A549 (cell line): Measurements from ENCODE around the gene EFHD1. TPM values are rescaled to one million over a fixed set of nuclear protein-coding genes. Genes with fewer than 3 reads are reported as not detected.
A peak's percentile ranks its signal among the peaks of the same experiment; 100 is the strongest.
"Not testable (repeated sequence)": the region's sequence is repeated elsewhere in the genome, so short reads cannot be mapped to it uniquely, and the experiment has no call there.

Experiments used
- ATAC-seq, 2 experiments: fragments of 200-7000 bp in 1 of 2; fragments of >200 bp in 1 of 2; cut with Nextera tagmentation in 1 of 2; cut with Tn5 transposase in 1 of 2; 3 replicates each; pipeline versions ENCODE4 v1.8.0 to v1.9.1; 2018 to 2020; ENCODE audit warnings: mild to moderate bottlenecking in 1 of 2, moderate library complexity in 1 of 2
- CTCF ChIA-PET: fragments of 300-600 bp; sonication (Branson Sonifier 250); formaldehyde crosslinking; extraction: SDS; loops from one replicate; lab custom pipeline; 2021; ENCODE audit warnings: antibody characterized with exemption, inconsistent platforms; lab: Yijun Ruan, JAX
- POLR2A ChIA-PET: fragments of 350-600 bp; formaldehyde crosslinking; extraction: SDS; loops from one replicate; lab custom pipeline; 2021; ENCODE audit warnings: antibody characterized with exemption, inconsistent platforms; lab: Yijun Ruan, JAX
- DNase-seq, 2 experiments: peaks; one replicate each; pipeline versions ENCODE4 v3.0.0 to v3.0.0-alpha.2; 2011 to 2016; ENCODE audit warnings: low read depth in 1 of 2, low spot score in 1 of 2
- FAIRE-seq: peaks from 2 replicates; lab custom pipeline; 2011; peaks lifted over from hg19 to GRCh38; lab: Jason Lieb, UNC
- H3K27ac ChIP-seq, 2 experiments: fragments of >200 bp; sonication (Bioruptor Twin); formaldehyde crosslinking; 3 replicates each; pipeline ENCODE4 v1.5.1; 2016 to 2017
- H3K4me1 ChIP-seq: fragments of >200 bp; sonication (Bioruptor Twin); formaldehyde crosslinking; 3 replicates; pipeline ENCODE4 v1.6.1; 2016
- H3K4me2 ChIP-seq: fragments of >200 bp; sonication (Bioruptor Twin); formaldehyde crosslinking; 3 replicates; pipeline ENCODE4 v1.6.1; 2016
- H3K4me3 ChIP-seq: fragments of >200 bp; sonication (Bioruptor Twin); formaldehyde crosslinking; 3 replicates; pipeline ENCODE4 v1.5.1; 2016
- H3K9me3 ChIP-seq: fragments of >200 bp; sonication (Bioruptor Twin); formaldehyde crosslinking; 3 replicates; pipeline ENCODE4 v1.6.1; 2016
- CBX8 ChIP-seq: fragments of 200-600 bp; sonication (generic); IDR thresholded peaks from 2 replicates; pipeline ENCODE4 v1.6.1; 2016
- CHD2 ChIP-seq: fragments of 150-350 bp; IDR thresholded peaks from 2 replicates; pipeline ENCODE4 v1.6.1; 2014; ENCODE audit warnings: low read length; ENCODE audit not compliant: partially characterized antibody
- EHF ChIP-seq: fragments of 250-450 bp; sonication (Bioruptor Pico); IDR thresholded peaks from 2 replicates; pipeline ENCODE4 v1.5.0; 2020; ENCODE audit warnings: mild to moderate bottlenecking
- FOSL2 ChIP-seq, 2 experiments: fragments of 450-650 bp in 1 of 2; fragments of >200 bp in 1 of 2; sonication (Bioruptor Twin) in 1 of 2; formaldehyde crosslinking; IDR thresholded peaks; 2 replicates each; pipeline versions ENCODE4 v1.5.0 to v1.6.1; 2016 to 2020; ENCODE audit warnings: mild to moderate bottlenecking in 1 of 2, moderate library complexity in 1 of 2
- FOXS1 ChIP-seq: fragments of 250-450 bp; sonication (Bioruptor Pico); IDR thresholded peaks from 2 replicates; pipeline ENCODE4 v1.5.0; 2020; ENCODE audit warnings: mild to moderate bottlenecking, moderate library complexity
- HMGXB4 ChIP-seq: fragments of 250-450 bp; sonication (Bioruptor Pico); IDR thresholded peaks from 2 replicates; pipeline ENCODE4 v1.5.0; 2021; ENCODE audit warnings: mild to moderate bottlenecking, moderate library complexity, borderline replicate concordance
- JUN ChIP-seq, 2 experiments: fragments of >200 bp; sonication (Bioruptor Twin); formaldehyde crosslinking; IDR thresholded peaks; 2 replicates in 1 of 2; 3 replicates in 1 of 2; pipeline ENCODE4 v1.6.1; 2016 to 2017
- MAFK ChIP-seq: fragments of 450-650 bp; IDR thresholded peaks from 2 replicates; pipeline ENCODE4 v1.6.1; 2014; ENCODE audit not compliant: partially characterized antibody
- MAZ ChIP-seq: fragments of 150-350 bp; IDR thresholded peaks from 2 replicates; pipeline ENCODE4 v1.6.1; 2014; ENCODE audit warnings: antibody characterized with exemption, low read depth, low read length, borderline replicate concordance
- NR3C1 ChIP-seq: fragments of >200 bp; sonication (Bioruptor Twin); formaldehyde crosslinking; IDR thresholded peaks from 3 replicates; pipeline ENCODE4 v1.6.1; 2017
- POLR2A ChIP-seq: IDR thresholded peaks from 2 replicates; pipeline ENCODE4 v1.6.1; 2012; ENCODE audit warnings: mild to moderate bottlenecking, low read length
- RAD21 ChIP-seq, 2 experiments: fragments of >200 bp in 1 of 2; sonication (Bioruptor Twin) in 1 of 2; formaldehyde crosslinking in 1 of 2; IDR thresholded peaks in 1 of 2; conservative IDR thresholded peaks in 1 of 2; 2 replicates in 1 of 2; 3 replicates in 1 of 2; pipeline ENCODE4 v1.6.1; 2012 to 2018; ENCODE audit warnings: inconsistent platforms in 1 of 2
- RFX5 ChIP-seq: fragments of 450-650 bp; IDR thresholded peaks from 2 replicates; pipeline ENCODE4 v1.7.1; 2014; ENCODE audit warnings: antibody characterized with exemption, mild to moderate bottlenecking, moderate library complexity
- RNF2 ChIP-seq: fragments of 200-600 bp; sonication (generic); IDR thresholded peaks from 2 replicates; pipeline ENCODE4 v1.6.1; 2016; ENCODE audit warnings: low read depth, mild to moderate bottlenecking, antibody characterized with exemption, moderate library complexity, borderline replicate concordance
- TP53 ChIP-seq: fragments of 250-450 bp; sonication (Bioruptor Pico); IDR thresholded peaks from 2 replicates; pipeline ENCODE4 v1.5.0; 2021; ENCODE audit warnings: mild to moderate bottlenecking, moderate library complexity
- USF2 ChIP-seq: fragments of 450-650 bp; IDR thresholded peaks from 2 replicates; pipeline ENCODE4 v1.6.1; 2014; ENCODE audit warnings: antibody characterized with exemption
- ZC3H11A ChIP-seq: fragments of 450-650 bp; IDR thresholded peaks from 2 replicates; pipeline ENCODE4 v1.6.1; 2014; ENCODE audit warnings: antibody characterized with exemption, mild to moderate bottlenecking
- ZFP36 ChIP-seq: fragments of 450-650 bp; IDR thresholded peaks from 2 replicates; pipeline ENCODE4 v1.6.1; 2014; ENCODE audit warnings: borderline replicate concordance; ENCODE audit not compliant: partially characterized antibody
- ZNF302 ChIP-seq: fragments of 250-450 bp; sonication (Bioruptor Pico); IDR thresholded peaks from 2 replicates; pipeline ENCODE4 v1.9.0; 2021; ENCODE audit warnings: inconsistent platforms, mild to moderate bottlenecking, moderate library complexity
- WGBS: methylation state at CpG from one replicate; pipeline ENCODE4 v1.1.6; 2017; ENCODE audit errors: missing lambda C conversion rate; 5-methylcytosine and 5-hydroxymethylcytosine counted together
- polyA plus RNA-seq, 4 experiments: library from polyadenylated mRNA; depleted of rRNA in 3 of 4; stranded (reverse); fragments of >200 nt; fragmentation: RNase III in 1 of 4; extraction: RNeasy Plus Mini Kit Qiagen cat#74134 plus additional on column Dnase treatment in 1 of 4; gene quantifications; 2 replicates in 3 of 4; 3 replicates in 1 of 4; pipeline ENCODE4 v1.2.3, GENCODE V29; 2011 to 2017
- TF ChIP-seq, protein P1 (sequence below): fragments of >200 bp; sonication (Bioruptor Twin); formaldehyde crosslinking; IDR thresholded peaks from 3 replicates; pipeline ENCODE4 v1.5.1; 2016

EFHD1 gene
- polyA plus RNA-seq, 2 of the 4 experiments (the other 2 are of a cell fraction): 1.5 to 2.3 TPM

GRCh38 chr2:232632229-232632903 lies 1.0 kb upstream of the EFHD1 start:
- CTCF ChIA-PET: interaction anchor here (0.9 to 3.9 kb wide), 7 partner anchors 8 to 79 kb away, joined by 3 to 14 read pairs (median 5); no protein-coding TSS in a partner anchor
- POLR2A ChIA-PET: interaction anchor here (0.7 to 1.6 kb wide), 2 partner anchors 29 to 65 kb away, joined by 3 to 6 read pairs; partner anchors contain the start of gene GIGYF2
- WGBS: 28% methylated on average over 19 of the region's 19 CpGs
- Histone ChIP-seq H3K27ac (peak overlapping the region; percentile 53 to 82; a peak in 5 of 6 replicates), H3K4me2 (peak overlapping the region; percentile 85), H3K4me3 (peak overlapping the region; percentile 61), H3K9me3 (no peaks in the 10 kb centered on the region), H3K4me1 (peaks cover 11% of the 10 kb centered on the region; the same call in 2 of the 3 replicates)
- TF ChIP-seq MAZ: no peak
- TF ChIP-seq RFX5: no peak
- TF ChIP-seq CBX8: no peak
- no peak for TF ChIP-seq USF2
- no peak for TF ChIP-seq EHF (CRISPR knock-in tag)
- TF ChIP-seq TP53: no peak
- peak in 1 of 2 experiments; percentile 17; a peak in 2 of 6 replicates for ATAC-seq
- FAIRE-seq: no peak
- no peak for DNase-seq

DNA sequence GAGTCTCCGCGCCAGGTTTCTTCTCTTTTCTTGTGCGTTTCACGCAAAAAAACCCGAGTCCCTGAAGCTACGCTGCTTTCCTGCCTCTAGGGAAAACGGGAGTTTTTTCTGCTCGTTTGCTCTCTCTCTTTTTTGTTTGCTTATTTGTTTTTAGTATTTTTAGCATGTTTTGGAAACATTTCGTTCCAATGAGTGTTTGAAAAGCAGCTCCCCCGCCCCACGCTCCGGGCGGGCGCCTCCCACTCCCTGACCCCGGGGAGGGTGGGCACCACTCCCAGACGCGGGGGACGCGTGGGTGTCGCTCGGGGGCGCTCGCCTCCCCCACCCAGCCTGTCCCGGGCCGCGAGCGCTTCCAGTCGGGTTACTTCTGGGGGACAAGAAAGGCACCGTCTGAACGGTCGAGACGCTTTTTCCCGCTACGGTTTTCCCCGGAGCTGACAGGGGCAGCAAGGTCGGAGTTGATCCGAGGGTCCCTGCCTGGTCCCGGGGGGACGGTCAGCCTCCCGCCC lies 446 bp upstream of the EFHD1 start:
- FAIRE-seq: no peak
- H3K27ac ChIP-seq: peak overlapping the region; percentile 53 to 82; a peak in 5 of 6 replicates
- ChIA-PET POLR2A (interaction anchor here (0.7 to 1.6 kb wide), 2 partner anchors 29 to 64 kb away, joined by 3 to 6 read pairs; partner anchors contain the start of gene GIGYF2), CTCF (interaction anchor here (0.7 to 3.9 kb wide), 10 partner anchors 8 to 80 kb away, joined by 3 to 14 read pairs (median 4); no protein-coding TSS in a partner anchor)
- ATAC-seq: peak; percentile 55 to 67
- WGBS: 2% methylated on average over 17 of the region's 40 CpGs
- TF ChIP-seq RNF2 (peak; percentile 46; the same call in 1 of the 2 replicates), HMGXB4 (CRISPR knock-in tag) (no peak)
- no peaks in the 10 kb centered on the region for H3K9me3 ChIP-seq
- H3K4me1 ChIP-seq: peaks cover 11% of the 10 kb centered on the region; the same call in 2 of the 3 replicates
- peak overlapping the region; percentile 61 for H3K4me3 ChIP-seq
- peak; percentile 24 to 41 for DNase-seq
- peak overlapping the region; percentile 85 for H3K4me2 ChIP-seq

- CTCF ChIA-PET: interaction anchor here (1.0 to 3.9 kb wide), 4 partner anchors 8 to 34 kb away, joined by 3 to 14 read pairs (median 7); no protein-coding TSS in a partner anchor
- FAIRE-seq: no peak
- peak overlapping the region; percentile 61; the same call in 2 of the 3 replicates for H3K4me3 ChIP-seq
- no peak for ATAC-seq
- no peak for DNase-seq
- WGBS: 74% methylated on average over 38 of the region's 61 CpGs
- peaks cover 11% of the 10 kb centered on the region; the same call in 2 of the 3 replicates for H3K4me1 ChIP-seq
- no peak for TF ChIP-seq POLR2A
- no peak for TF ChIP-seq ZFP36
- TF ChIP-seq FOXS1: no peak
- TF ChIP-seq ZC3H11A: no peak
- TF ChIP-seq RAD21 (conservative IDR thresholded peaks at IDR 0.05 in 1 of 2, IDR thresholded peaks at IDR 0.05 in 1 of 2): no peak
- no peak for TF ChIP-seq CHD2
- TF ChIP-seq MAFK: no peak
- TF ChIP-seq JUN (IDR thresholded peaks at IDR 0.05): no peak
- no peak for TF ChIP-seq FOSL2 (IDR thresholded peaks at IDR 0.05)
- no peak for TF ChIP-seq FOSL2 (CRISPR knock-in tag; IDR thresholded peaks at IDR 0.05)
- TF ChIP-seq ZNF302 (CRISPR knock-in tag): no peak
- no peak for TF ChIP-seq NR3C1
- TF ChIP-seq, protein P1, sequence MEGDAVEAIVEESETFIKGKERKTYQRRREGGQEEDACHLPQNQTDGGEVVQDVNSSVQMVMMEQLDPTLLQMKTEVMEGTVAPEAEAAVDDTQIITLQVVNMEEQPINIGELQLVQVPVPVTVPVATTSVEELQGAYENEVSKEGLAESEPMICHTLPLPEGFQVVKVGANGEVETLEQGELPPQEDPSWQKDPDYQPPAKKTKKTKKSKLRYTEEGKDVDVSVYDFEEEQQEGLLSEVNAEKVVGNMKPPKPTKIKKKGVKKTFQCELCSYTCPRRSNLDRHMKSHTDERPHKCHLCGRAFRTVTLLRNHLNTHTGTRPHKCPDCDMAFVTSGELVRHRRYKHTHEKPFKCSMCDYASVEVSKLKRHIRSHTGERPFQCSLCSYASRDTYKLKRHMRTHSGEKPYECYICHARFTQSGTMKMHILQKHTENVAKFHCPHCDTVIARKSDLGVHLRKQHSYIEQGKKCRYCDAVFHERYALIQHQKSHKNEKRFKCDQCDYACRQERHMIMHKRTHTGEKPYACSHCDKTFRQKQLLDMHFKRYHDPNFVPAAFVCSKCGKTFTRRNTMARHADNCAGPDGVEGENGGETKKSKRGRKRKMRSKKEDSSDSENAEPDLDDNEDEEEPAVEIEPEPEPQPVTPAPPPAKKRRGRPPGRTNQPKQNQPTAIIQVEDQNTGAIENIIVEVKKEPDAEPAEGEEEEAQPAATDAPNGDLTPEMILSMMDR: no peak
- peak overlapping the region; percentile 85 for H3K4me2 ChIP-seq
- POLR2A ChIA-PET: interaction anchor here (1.6 kb wide), 1 partner anchor 63 kb away, joined by 6 read pairs; the partner anchor contains the start of gene GIGYF2
- H3K27ac ChIP-seq: no peak overlapping the region; a peak in 1 of 6 replicates
- no peaks in the 10 kb centered on the region for H3K9me3 ChIP-seq
Observed at GRCh38 chr2:232634206-232635150, 1.1 kb downstream of the EFHD1 start.

DNA sequence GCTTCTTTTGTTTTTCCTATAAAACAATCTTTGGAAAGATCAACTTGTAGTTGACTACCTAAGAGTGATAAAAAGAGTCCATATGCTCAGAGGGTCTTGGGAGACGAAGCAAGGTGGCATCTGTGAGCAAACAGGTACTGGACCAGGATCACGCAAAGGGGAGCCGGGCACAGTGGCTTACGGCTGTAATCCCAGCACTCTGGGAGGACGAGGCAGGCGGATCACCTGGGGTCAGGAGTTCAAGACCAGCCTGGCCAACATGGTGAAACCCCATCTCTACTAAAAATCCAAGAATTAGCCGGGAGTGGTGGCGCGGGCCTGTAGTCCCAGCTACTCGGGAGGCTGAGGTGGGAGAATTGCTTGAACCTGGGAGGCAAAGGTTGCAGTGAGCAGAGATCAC lies 2.0 kb downstream of the EFHD1 start:
- peaks cover 11% of the 10 kb centered on the region; the same call in 2 of the 3 replicates for H3K4me1 ChIP-seq
- H3K4me2 ChIP-seq, ATAC-seq, H3K4me3 ChIP-seq, POLR2A ChIA-PET, FAIRE-seq, DNase-seq, H3K27ac ChIP-seq, H3K9me3 ChIP-seq: not testable (repeated sequence)
- WGBS: 94% methylated on average over 10 of the region's 10 CpGs
- CTCF ChIA-PET: interaction anchor here (3.9 kb wide), 1 partner anchor 33 kb away, joined by 14 read pairs; no protein-coding TSS in a partner anchor
